Heart left ventricle (tissue), 16 donors: Measurements from ENCODE around the gene TSR1. TPM values are rescaled to one million over a fixed set of nuclear protein-coding genes. Genes with fewer than 3 reads are reported as not detected.

Experiments used
- ATAC-seq, 4 donors: fragments of 200-7000 bp; cut with Tn5 transposase; one replicate each; pipeline ENCODE4 v1.9.1; 2020 to 2022; ENCODE audit warnings: moderate library complexity in 4 of 4, mild to moderate bottlenecking in 3 of 4, moderate number of reproducible peaks in 1 of 4
- DNase-seq, 5 donors: peaks; one replicate each; pipeline ENCODE4 v3.0.0-alpha.2; 2020
- H3K27ac ChIP-seq, 12 donors: fragments of 200-600 bp; sonication (generic) in 4 of 12; one replicate each; pipeline versions ENCODE4 v1.5.0 to v1.8.0; 2016 to 2022; ENCODE audit warnings: mild to moderate bottlenecking in 2 of 12
- H3K27me3 ChIP-seq, 9 donors: fragments of 200-600 bp; sonication (generic) in 2 of 9; one replicate each; pipeline versions ENCODE4 v1.5.1 to v1.8.0; 2016 to 2022; ENCODE audit warnings: mild to moderate bottlenecking in 3 of 9
- H3K36me3 ChIP-seq, 9 donors: fragments of 200-600 bp; sonication (generic) in 2 of 9; one replicate each; pipeline versions ENCODE4 v1.5.0 to v1.8.0; 2018 to 2022; ENCODE audit warnings: mild to moderate bottlenecking in 2 of 9
- H3K4me1 ChIP-seq, 12 donors: fragments of 200-600 bp; sonication (generic) in 4 of 12; one replicate each; pipeline versions ENCODE4 v1.5.0 to v1.8.0; 2016 to 2022; ENCODE audit warnings: mild to moderate bottlenecking in 3 of 12
- H3K4me3 ChIP-seq, 12 donors: fragments of 200-600 bp; sonication (generic) in 4 of 12; one replicate each; pipeline versions ENCODE4 v1.5.0 to v1.8.0; 2017 to 2022; ENCODE audit warnings: mild to moderate bottlenecking in 9 of 12, moderate library complexity in 4 of 12
- H3K9me3 ChIP-seq, 12 donors: fragments of 200-600 bp; sonication (generic) in 4 of 12; one replicate each; pipeline versions ENCODE4 v1.5.0 to v1.8.0; 2016 to 2022; ENCODE audit warnings: mild to moderate bottlenecking in 1 of 12
- CTCF ChIP-seq, 12 donors: fragments of 200-600 bp; sonication (generic) in 4 of 12; IDR thresholded peaks; one replicate each; pipeline versions ENCODE4 v1.5.0 to v1.8.0; 2018 to 2022; ENCODE audit warnings: antibody characterized with exemption in 12 of 12, mild to moderate bottlenecking in 5 of 12
- POLR2A ChIP-seq, 2 donors: fragments of 450-650 bp; IDR thresholded peaks; one replicate each; pipeline ENCODE4 v1.6.1; 2017; ENCODE audit warnings: antibody characterized with exemption in 2 of 2, mild to moderate bottlenecking in 2 of 2, moderate library complexity in 2 of 2
- WGBS, 4 donors: extraction: QIAGEN DNeasy Blood & Tissue Kit in 2 of 4; methylation state at CpG; one replicate each; pipeline versions ENCODE4 v1.1.5 to v1.1.7; 2013 to 2018; 5-methylcytosine and 5-hydroxymethylcytosine counted together
- intact Hi-C, 10 donors: fragments of 100-400 bp; cut with DNase I; formaldehyde crosslinking; loops; one replicate each; pipeline versions ENCODE4 v1.11.1 to v1.14.2; 2022
- polyA plus RNA-seq, 2 donors: library from polyadenylated mRNA; stranded (reverse); fragments of 200-250 nt; gene quantifications; one replicate each; pipeline ENCODE4 v1.2.3, GENCODE V29; 2013
- total RNA-seq, 9 donors: library from RNA; depleted of rRNA in 2 of 9; stranded (reverse); fragments of >200 nt in 2 of 9; fragmentation: NEBNext Ultra II Directional in 3 of 9; extraction: Animal tissue kit (Norgen Biotek cat#: 25700) in 3 of 9; gene quantifications; one replicate each; pipeline versions ENCODE4 v1.1.0 to v1.2.4, GENCODE V29; 2016 to 2023
- donor health status: ischemic (EF 13 %, LVEDD 7.1; RV severe dilation, severe dysfunction).
- donor health status: healthy with polysubstance abuse.
- donor health status: DM: no; HTN: yes; CAD: no.
- donor health status: DM: no; HTN: no; CAD: no.
- donor health status: ischemic (EF 25% LVEDD 6.9; RV normal size, moderate dysfunction).
- donor health status: ischemic (EF 25% LVEDD 5.7; RV mildly dilated, moderate dysfunction).
- donor health status: healthy.
- donor health status: DM: yes; HTN: yes; CAD: no.
- donor health status: ischemic (EF 35%, LVEDD 5.7; RV mildly dilated, moderate dysfunction).
- donor health status: nonischemic (EF 11% LVEDD 7.7; RV severe dilation, severe dysfunction).
- donor health status: DM: yes; HTN: yes; CAD: no.
- donor health status: PGD.
- donor health status: ischemic (EF 29% LVEDD 5.4; RV normal size, mild dysfunction).
- donor health status: nonischemic (EF 23%, LVEDD 6.1; RV moderate dilation, normal function).

TSR1 gene
- total and polyA plus RNA-seq, 11 donors, result 12.0 to 35.8 (median 22.3) TPM

- no peak overlapping the region for H3K27ac ChIP-seq
- ATAC-seq, result no peak
Observed at GRCh38 chr17:2283302-2283701, 53.0 kb downstream of the TSR1 start.

GRCh38 chr17:2282297-2282873 is 53.9 kb downstream of the TSR1 start:
- DNase-seq (no peak), ATAC-seq (peak in 3 of 4 donors; percentile 48 to 80 (median 65))
- no peak overlapping the region for H3K27ac ChIP-seq
- no peaks in the 10 kb centered on the region for H3K9me3 ChIP-seq
- WGBS, 4 donors, result 58 to 64% (median 60%) methylated on average over 7 of the region's 7 CpGs
- peaks cover 0 to 16% (median 0%) of the 10 kb centered on the region in 12 donors for H3K4me1 ChIP-seq
- peak; percentile 42 to 72 (median 62) for TF ChIP-seq CTCF (IDR thresholded peaks at IDR 0.05)
- TF ChIP-seq POLR2A (IDR thresholded peaks at IDR 0.05), result no peak
- H3K27me3 ChIP-seq, result no peaks in the 10 kb centered on the region
- intact Hi-C loops, result loop anchor here (1.0 to 10.0 kb wide), 9 partner anchors 35 to 388 kb away; partner anchors contain the start of gene HIC1 (in 3 of the 10)
- H3K36me3 ChIP-seq, result peaks cover 0 to 96% (median 87%) of the 10 kb centered on the region in 9 donors
- no peak overlapping the region for H3K4me3 ChIP-seq

More at GRCh38 chr17:2283302-2283701, 53.0 kb downstream of the TSR1 start:
- DNase-seq, result no peak
- H3K27me3 ChIP-seq, result no peaks in the 10 kb centered on the region
- no peaks in the 10 kb centered on the region for H3K9me3 ChIP-seq
- TF ChIP-seq POLR2A (IDR thresholded peaks at IDR 0.05) (no peak), CTCF (IDR thresholded peaks at IDR 0.05) (no peak)
- peaks cover 0 to 16% (median 0%) of the 10 kb centered on the region in 12 donors for H3K4me1 ChIP-seq
- intact Hi-C loops, result loop anchor here (2.0 to 10.0 kb wide), 8 partner anchors 36 to 389 kb away; partner anchors contain the start of gene HIC1 (in 2 of the 10)
- peaks cover 0 to 96% (median 88%) of the 10 kb centered on the region in 9 donors for H3K36me3 ChIP-seq
- 87 to 93% (median 88%) methylated on average over 4 to 7 of the region's 7 CpGs for WGBS, 4 donors
- H3K4me3 ChIP-seq, result no peak overlapping the region

- TF ChIP-seq CTCF (IDR thresholded peaks at IDR 0.05) (no peak), POLR2A (IDR thresholded peaks at IDR 0.05) (no peak)
- H3K27ac ChIP-seq, result no peak overlapping the region
- H3K36me3 ChIP-seq, result peaks cover 0 to 97% (median 78%) of the 10 kb centered on the region in 9 donors
- DNase-seq (no peak), ATAC-seq (no peak)
- H3K4me1 ChIP-seq, result peaks cover 0 to 16% (median 0%) of the 10 kb centered on the region in 12 donors
- no peak overlapping the region for H3K4me3 ChIP-seq
- intact Hi-C loops, result loop anchor here in 9 of 10 donors (5.0 to 10.0 kb wide), 6 partner anchors 32 to 385 kb away; partner anchors contain the start of gene HIC1 (in 1 of the 9)
- WGBS, 4 donors, result 92 to 96% (median 93%) methylated on average over 9 of the region's 9 CpGs
- no peaks in the 10 kb centered on the region for H3K27me3 ChIP-seq
- no peaks in the 10 kb centered on the region for H3K9me3 ChIP-seq
Observed at GRCh38 chr17:2279707-2280106, 56.5 kb downstream of the TSR1 start.

GRCh38 chr17:2277429-2278170 is 58.7 kb downstream of the TSR1 start:
- 96 to 98% (median 97%) methylated on average over 9 of the region's 9 CpGs for WGBS, 4 donors
- peaks cover 0 to 95% (median 78%) of the 10 kb centered on the region in 9 donors for H3K36me3 ChIP-seq
- no peak overlapping the region for H3K27ac ChIP-seq
- TF ChIP-seq POLR2A (IDR thresholded peaks at IDR 0.05), result no peak
- no peak for TF ChIP-seq CTCF (IDR thresholded peaks at IDR 0.05)
- intact Hi-C loops, result loop anchor here in 1 of 10 donors (10.0 kb wide), 1 partner anchor 373 kb away; no protein-coding TSS in a partner anchor
- peaks cover 0 to 9% (median 0%) of the 10 kb centered on the region in 12 donors for H3K4me1 ChIP-seq
- no peak for ATAC-seq
- H3K27me3 ChIP-seq, result no peaks in the 10 kb centered on the region
- DNase-seq, result no peak
- H3K4me3 ChIP-seq, result no peak overlapping the region
- H3K9me3 ChIP-seq, result no peaks in the 10 kb centered on the region
